Right lobe of liver (tissue), 4 donors: ENCODE results near the gene KASH5.

Source experiments
- CTCF ChIP-seq, 4 donors: fragments of 200-600 bp in 3 of 4; fragments of 450-650 bp in 1 of 4; IDR thresholded peaks; one replicate each; pipeline versions ENCODE4 v1.5.1 to v1.8.0; 2016 to 2022; ENCODE audit warnings: antibody characterized with exemption in 4 of 4, mild to moderate bottlenecking in 2 of 4
- POLR2A ChIP-seq: fragments of 450-650 bp; IDR thresholded peaks from one replicate; pipeline ENCODE4 v1.6.1; 2017; ENCODE audit warnings: antibody characterized with exemption, mild to moderate bottlenecking
- donor health status: DM: no; HTN: no; CAD: no.
- donor health status: DM: no; HTN: no; CAD: no.
- donor health status: DM: no; HTN: yes; CAD: no.

DNA sequence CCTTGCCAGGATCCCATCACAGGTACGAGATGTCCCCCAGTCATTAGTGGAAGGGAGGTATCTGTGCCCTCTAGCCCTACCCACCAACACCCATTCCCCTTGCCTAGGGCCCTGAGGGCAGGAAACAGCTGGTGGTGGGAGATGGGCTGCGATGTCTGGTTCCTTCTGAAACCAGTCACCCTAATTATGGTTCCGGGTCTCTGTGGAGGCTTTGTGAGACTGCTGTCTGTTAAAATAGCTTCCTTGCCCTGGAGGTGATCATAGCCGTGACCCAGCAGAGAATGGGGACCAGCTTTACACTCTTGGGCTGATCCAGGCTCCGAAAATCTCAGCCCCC is 70.5 kb downstream of the KASH5 start:
- TF ChIP-seq POLR2A (no peak), CTCF (IDR thresholded peaks at IDR 0.05) (no peak)
